Fibroblast of lung (primary cell): Measurements from ENCODE around the gene TSSK6.

Experiments
- CTCF ChIP-seq, 2 donors: IDR thresholded peaks in 1 of 2; conservative IDR thresholded peaks in 1 of 2; 1 replicate in 1 of 2; 2 replicates in 1 of 2; pipeline ENCODE4 v1.5.1; 2011 to 2012; ENCODE audit warnings: low read length in 2 of 2, control low read depth in 1 of 2, inconsistent platforms in 1 of 2, low read depth in 1 of 2, mild to moderate bottlenecking in 1 of 2
- EZH2 ChIP-seq: IDR thresholded peaks from 2 replicates; pipeline ENCODE4 v1.5.1; 2012; ENCODE audit warnings: low read length, control low read depth, mild to moderate bottlenecking; ENCODE audit errors: missing control alignments

- TF ChIP-seq CTCF (conservative IDR thresholded peaks at IDR 0.05 in 1 of 2, IDR thresholded peaks at IDR 0.05 in 1 of 2; ENCODE audit: low read depth in 1 of 2, low read length in 2 of 2) (no peak), EZH2 (no peak)
Observed at GRCh38 chr19:19543640-19544039, 28.3 kb upstream of the TSSK6 start.
